Activated effector memory CD4-positive, alpha-beta T cell treated with Interleukin-2 at 50 U/mL for 16 hours (primary cell): ENCODE data around the gene ITPRID1.
"Not testable (repeated sequence)": the region's sequence is repeated elsewhere in the genome, so short reads cannot be mapped to it uniquely, and the experiment has no call there.

ENCODE experiments used
- DNase-seq: peaks from one replicate; pipeline ENCODE4 v3.0.0-alpha.2; 2020

The ITPRID1 gene

GRCh38 chr7:31513790-31514189 is at the start of gene ITPRID1:
TSS of gene ITPRID1 (plus strand) at chr7:31514090. CDS start at chr7:31553025, 38,935 bp downstream.
- no peak for DNase-seq

- no peak for DNase-seq
These were observed 49.3 kb upstream of the ITPRID1 start for GRCh38 chr7:31464601-31465000.

- no peak for DNase-seq
These were observed 48.6 kb upstream of the ITPRID1 start for GRCh38 chr7:31465285-31465684.

- no peak for DNase-seq
These were observed 47.9 kb upstream of the ITPRID1 start for GRCh38 chr7:31466036-31466435.

- DNase-seq = not testable (repeated sequence)
These were observed 43.0 kb upstream of the ITPRID1 start for GRCh38 chr7:31470883-31471282.

GRCh38 chr7:31475368-31475767 is 38.5 kb upstream of the ITPRID1 start:
- DNase-seq = no peak

- no peak for DNase-seq
These were observed 37.7 kb upstream of the ITPRID1 start for GRCh38 chr7:31476073-31476745.

GRCh38 chr7:31476941-31477677 is 36.8 kb upstream of the ITPRID1 start:
- no peak for DNase-seq

GRCh38 chr7:31478018-31478417 is 35.9 kb upstream of the ITPRID1 start:
- DNase-seq = no peak

GRCh38 chr7:31478721-31479120 is 35.2 kb upstream of the ITPRID1 start:
- no peak for DNase-seq

- no peak for DNase-seq
These were observed 26.8 kb upstream of the ITPRID1 start for GRCh38 chr7:31487071-31487470.

- DNase-seq = no peak
These were observed 26.4 kb upstream of the ITPRID1 start for GRCh38 chr7:31487476-31487875.

GRCh38 chr7:31488562-31489203 is 25.2 kb upstream of the ITPRID1 start:
- no peak for DNase-seq

- DNase-seq = no peak
These were observed 23.0 kb upstream of the ITPRID1 start for GRCh38 chr7:31490796-31491314.

- no peak for DNase-seq
These were observed 21.8 kb upstream of the ITPRID1 start for GRCh38 chr7:31492086-31492485.

GRCh38 chr7:31493714-31494181 is 20.1 kb upstream of the ITPRID1 start:
- no peak for DNase-seq

GRCh38 chr7:31494421-31494820 is 19.5 kb upstream of the ITPRID1 start:
- no peak for DNase-seq

GRCh38 chr7:31495653-31496052 is 18.2 kb upstream of the ITPRID1 start:
- no peak for DNase-seq

- DNase-seq = no peak
These were observed 16.4 kb upstream of the ITPRID1 start for GRCh38 chr7:31497516-31497915.

GRCh38 chr7:31500656-31501055 is 13.2 kb upstream of the ITPRID1 start:
- DNase-seq = no peak

GRCh38 chr7:31508823-31509222 is 5.1 kb upstream of the ITPRID1 start:
- DNase-seq = no peak

- no peak for DNase-seq
These were observed 1.7 kb upstream of the ITPRID1 start for GRCh38 chr7:31512166-31512565.

- no peak for DNase-seq
These were observed 3.0 kb downstream of the ITPRID1 start for GRCh38 chr7:31516680-31517502.
